Activated T-cell treated with anti-CD3 and anti-CD28 coated beads for 4 hours (primary cell): Measurements from ENCODE around the gene PLEKHG4B.
"Not testable (repeated sequence)": the region's sequence is repeated elsewhere in the genome, so short reads cannot be mapped to it uniquely, and the experiment has no call there.

ENCODE experiments used
- DNase-seq: peaks from one replicate; pipeline ENCODE4 v3.0.0-alpha.2; 2020

PLEKHG4B gene

GRCh38 chr5:190366-191035 is 98.5 kb downstream of the PLEKHG4B start:
- no peak for DNase-seq

- no peak for DNase-seq
Measured at GRCh38 chr5:191036-191948, 99.3 kb downstream of the PLEKHG4B start, which contains the start of gene LRRC14B. TSS of gene LRRC14B (plus strand) at chr5:191495. CDS start at chr5:191539, 44 bp downstream.

GRCh38 chr5:191949-192690 is 100.2 kb downstream of the PLEKHG4B start:
- no peak for DNase-seq

DNA sequence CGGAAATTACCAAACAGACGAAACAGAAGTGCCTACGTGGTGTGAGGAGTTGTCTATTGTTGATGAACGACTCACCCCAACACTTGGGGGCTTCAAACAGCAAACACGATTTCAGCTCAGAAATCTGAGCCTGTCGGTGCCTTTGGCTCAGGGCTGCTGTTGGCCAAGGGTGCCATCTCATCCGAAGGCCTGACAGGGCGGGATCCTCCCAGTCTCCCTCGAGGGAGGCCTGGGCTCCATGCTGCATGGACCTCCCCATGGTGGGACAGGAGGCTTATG is 100.7 kb downstream of the PLEKHG4B start:
- DNase-seq, result no peak

DNA sequence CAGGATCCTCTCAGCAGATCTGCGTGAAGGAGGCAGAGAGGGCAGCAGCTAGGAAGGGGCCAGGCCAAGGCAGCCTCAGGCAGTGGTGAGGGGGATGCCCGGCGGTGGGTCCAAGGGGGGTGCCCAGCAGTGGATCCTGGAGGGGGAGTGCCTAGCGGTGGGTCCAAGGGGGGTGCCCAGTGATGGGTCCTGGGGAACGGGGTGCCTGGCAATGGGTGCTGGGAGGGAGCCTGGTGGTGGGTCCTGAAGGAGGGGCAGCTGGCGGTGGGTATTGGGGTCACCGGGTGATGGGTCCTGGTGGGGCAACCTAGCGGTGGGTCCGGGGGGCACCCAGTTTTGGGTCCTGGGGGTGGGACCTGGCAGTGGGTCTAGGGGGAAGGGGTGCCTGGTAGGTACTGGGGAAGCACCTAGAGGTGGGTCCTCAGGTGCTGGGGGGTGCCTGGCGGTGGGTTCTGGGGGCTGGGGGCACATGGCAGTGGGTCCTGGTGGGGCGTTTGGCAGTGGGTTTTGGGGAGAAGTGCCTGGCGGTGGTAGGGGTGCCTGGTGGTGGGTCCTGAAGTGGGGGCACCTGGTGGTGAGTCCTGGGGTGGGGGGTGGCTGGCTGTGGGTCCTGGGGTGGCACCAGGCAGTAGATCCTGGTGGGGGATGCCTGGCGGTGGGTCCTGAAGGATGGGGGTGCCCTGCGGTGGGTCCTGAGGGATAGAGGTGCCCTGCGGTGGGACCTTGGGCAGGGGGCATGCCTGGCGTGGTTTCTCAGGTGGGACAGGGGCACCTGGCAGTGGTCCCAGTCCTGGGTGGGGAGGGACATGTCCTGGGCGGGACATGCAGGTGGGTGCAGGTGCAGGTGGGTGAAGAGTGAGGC is 101.2 kb downstream of the PLEKHG4B start:
- no peak for DNase-seq

DNA sequence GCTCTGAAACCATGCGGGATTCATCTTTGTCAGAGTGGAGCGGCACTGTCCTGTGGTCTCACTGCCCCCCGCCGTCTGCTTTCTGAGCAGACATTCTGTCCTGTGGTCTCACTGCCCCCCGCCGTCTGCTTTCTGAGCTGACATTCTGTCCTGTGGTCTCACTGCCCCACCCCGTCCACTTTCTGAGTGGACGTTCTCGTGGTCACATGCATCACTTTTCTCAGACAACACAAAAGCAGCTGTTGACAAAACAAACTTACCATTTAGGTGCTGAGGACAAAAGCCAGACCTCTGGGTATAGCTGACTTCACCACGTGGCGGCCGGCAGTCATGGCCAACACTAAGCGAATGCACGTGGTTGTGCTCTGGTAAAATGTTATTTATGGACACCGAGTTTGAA is 102.1 kb downstream of the PLEKHG4B start:
- DNase-seq, result no peak

- no peak for DNase-seq
Measured at GRCh38 chr5:194603-195209, 102.7 kb downstream of the PLEKHG4B start.

- DNase-seq, result no peak
Measured at GRCh38 chr5:195401-196160, 103.6 kb downstream of the PLEKHG4B start.

DNA sequence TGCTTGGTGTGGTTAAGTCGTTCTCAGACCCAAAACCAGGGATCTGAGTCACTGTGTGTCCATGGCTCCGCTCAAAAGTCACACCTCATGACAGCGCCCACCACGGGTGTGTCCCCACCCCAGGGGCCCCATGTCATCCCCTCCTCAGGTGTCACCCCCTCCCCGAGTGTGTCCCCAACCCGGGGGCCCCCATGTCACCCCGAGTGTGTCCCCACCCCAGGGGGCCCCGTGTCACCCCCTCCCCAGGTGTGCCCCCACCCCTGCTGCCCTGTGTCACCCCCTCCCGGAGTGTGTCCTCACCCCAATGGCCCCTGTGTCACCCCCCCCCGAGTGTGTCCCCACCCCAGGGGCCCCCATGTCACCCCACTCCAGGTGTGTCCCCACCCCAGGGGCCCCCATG is 104.4 kb downstream of the PLEKHG4B start:
- DNase-seq, result no peak

DNA sequence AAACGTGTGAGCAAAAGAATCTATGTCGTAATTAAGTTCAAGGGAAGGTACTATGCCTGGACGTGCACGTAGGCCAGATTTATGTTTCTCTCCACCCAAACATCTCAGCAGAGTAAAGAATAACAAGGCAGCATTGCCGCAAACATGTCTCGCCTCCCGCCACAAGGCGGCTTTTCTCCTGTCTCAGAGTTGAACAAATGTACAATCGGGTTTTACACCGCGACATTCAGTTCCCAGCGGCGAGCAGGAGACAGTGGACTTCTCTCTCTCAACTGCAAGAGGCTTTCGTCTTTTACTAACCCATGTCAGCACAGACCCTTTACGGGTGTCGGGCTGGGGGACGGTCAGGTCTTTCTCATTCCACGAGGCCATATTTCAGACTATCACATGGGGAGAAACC is 105.1 kb downstream of the PLEKHG4B start:
- not testable (repeated sequence) for DNase-seq

DNA sequence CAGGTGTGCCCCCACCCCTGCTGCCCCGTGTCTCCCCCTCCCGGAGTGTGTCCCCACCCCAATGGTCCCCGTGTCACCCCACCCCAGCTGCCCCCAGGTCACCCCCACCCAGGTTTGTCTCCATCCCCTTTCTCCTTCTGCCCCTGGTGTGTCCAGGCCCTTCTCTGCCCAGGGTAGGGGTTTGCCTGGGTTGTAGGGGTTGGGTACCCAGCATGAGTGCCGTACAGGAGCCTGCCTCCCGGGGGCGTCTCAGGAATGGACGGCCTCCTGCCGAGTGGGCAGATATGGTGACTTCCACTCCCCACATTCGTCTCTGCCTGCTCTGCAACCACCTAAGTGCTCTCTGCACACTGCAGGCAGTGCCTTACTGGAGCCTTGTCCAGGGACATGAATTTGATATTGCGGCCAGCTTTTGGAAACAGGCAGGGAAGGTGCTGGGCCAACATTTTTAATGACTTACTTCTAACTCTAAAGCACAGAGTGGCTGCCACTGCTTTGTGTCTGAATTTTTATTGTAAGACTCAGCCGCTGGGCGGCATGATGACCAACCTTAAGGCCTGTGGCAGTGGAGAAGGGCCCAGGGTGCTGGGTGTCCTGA is 106.0 kb downstream of the PLEKHG4B start:
- no peak for DNase-seq

DNA sequence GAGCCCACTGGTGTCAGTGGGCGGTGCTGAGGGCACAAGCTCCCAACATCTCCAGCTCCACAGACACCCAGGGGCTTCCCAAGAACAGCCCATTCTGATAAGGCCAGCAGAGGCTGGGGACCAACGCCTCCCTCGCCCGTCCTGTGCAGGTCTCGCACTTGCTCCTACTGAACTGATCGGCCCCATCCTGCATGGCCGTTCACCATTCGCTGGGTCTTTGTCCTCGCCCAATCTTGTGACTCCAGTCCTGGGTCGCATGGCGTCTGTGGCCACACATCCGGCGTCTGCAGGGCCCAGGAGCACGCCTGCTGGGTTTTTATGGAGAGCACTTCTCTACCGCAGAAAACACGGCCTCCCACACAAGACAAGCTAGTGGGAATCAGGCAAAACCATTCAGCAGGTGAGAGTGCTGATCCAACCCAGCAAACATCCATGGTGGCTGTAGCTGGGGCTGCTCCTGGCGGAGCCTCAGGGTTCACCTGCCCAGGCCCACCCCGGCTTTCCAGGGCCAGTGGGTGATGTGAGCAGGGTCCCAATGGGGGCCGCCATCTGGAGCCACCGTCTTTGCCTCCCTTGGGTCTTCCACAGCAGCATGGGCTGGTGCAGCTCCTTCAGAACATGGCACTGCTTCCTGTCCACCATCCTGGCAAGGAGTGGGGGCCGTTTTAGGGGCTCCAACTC is 106.7 kb downstream of the PLEKHG4B start:
- DNase-seq, result no peak

DNA sequence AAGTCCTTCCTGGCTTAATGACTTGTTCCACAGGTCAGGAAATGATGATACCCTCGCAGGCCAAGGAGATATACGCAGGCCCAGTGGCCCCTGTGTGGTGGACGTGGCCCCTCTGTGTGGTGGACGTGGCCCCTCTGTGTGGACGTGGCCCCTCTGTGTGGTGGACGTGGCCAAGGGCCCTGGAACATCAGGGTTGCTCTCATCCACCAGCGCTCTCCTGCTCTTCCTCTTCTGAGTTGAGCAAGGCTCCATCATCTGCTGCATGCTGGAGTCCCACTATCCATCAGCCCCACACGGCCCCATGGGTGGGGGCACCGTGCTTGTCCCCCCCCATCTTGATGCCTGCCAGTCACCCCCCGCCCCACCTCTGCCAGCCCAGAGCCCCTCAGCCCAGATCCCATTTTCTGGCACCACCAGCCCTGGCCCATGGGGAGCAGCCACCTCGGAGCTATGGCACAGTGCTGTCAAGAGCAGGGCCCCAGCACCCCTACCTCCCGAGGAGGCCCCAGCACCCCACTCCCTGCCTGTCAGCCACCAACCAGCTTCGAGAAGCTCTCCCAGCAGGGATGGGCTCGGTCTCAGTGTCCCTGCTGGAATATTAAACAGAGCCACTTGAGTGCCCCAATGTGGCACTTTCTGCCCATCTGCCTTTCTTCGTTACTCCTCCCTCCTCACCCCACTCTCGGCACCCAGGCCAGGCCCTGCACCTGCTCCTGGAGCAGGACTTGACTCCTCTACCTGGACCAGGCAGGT is 107.4 kb downstream of the PLEKHG4B start:
- DNase-seq, result no peak

DNA sequence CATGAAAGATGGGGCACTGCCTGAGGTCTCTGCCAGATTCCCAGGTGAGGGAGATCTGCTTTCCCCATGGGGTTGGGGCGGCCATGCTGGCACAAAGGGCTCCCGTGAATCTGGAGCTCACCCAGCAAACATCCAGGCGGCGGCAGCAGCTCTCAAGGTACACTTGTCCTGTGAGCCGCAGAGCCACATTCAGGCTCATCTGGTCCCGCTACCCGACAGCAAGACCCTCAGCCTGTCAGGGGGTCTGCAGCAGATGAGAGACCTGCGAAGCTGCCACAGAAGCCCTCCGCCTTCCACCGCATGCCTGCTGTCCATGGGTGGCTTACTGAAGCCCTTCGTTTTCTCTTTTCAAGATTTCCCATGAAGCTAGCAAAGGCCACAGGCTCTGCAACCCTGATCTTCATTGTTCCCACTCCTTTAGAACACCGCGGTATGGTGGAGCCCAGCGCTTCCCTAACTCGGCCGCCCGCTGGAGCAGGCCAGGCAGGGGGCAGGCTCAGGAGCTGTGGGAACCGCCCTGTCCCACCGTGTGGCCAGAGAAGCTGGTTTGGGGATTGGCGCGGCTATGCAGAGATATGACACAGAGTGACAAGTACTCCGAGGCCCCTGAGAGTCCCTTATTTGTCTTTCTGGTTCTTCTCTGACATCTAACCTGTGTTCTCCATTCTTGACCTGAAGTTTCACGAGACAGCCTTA is 108.1 kb downstream of the PLEKHG4B start:
- DNase-seq, result no peak

DNA sequence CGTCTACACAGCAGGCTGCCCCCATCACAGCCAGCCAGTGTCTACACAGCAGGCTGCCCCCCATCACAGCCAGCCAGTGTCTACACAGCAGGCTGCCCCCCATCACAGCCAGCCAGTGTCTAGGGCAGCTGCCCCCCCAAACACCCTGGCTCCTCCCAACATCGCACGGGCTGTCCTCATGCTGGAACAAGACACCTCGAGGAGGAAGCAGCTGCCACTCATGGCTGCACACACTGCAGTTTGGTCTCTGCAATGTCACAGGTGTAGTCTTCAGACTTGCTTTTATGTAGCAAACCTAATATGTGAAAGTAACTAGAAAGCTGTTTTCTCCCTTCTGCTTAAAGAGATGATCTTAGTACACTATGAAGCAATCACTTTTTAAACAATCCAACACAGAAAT is 109.0 kb downstream of the PLEKHG4B start:
- DNase-seq, result no peak

DNA sequence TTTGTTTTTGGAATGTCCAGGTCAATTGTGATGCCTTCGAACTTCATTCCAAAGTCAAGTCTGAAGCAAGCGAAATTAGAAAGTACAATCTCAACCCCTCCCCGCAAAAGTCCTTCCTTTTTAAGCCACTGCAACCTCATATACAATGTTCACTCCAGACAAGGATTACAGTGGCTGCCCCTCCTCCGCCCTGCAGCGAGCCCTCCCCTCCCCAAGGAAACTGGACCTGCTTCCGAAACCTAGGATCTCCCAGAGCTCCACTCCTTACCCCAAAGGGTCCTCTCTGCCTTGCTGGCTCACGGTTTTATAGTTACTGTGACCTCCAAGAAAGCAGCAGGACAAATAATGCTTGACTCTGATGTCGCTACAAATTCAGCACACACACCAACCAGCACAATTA is 109.7 kb downstream of the PLEKHG4B start:
- DNase-seq, result no peak

- no peak for DNase-seq
Measured at GRCh38 chr5:203246-203930, 111.4 kb downstream of the PLEKHG4B start.

- DNase-seq, result no peak
Measured at GRCh38 chr5:204001-204400, 112.0 kb downstream of the PLEKHG4B start.
